PC-3 (cell line): ENCODE data around the gene APBB2.

Experiments used
- EZH2 ChIP-seq: fragments of 300-600 bp; sonication (generic); IDR thresholded peaks from one replicate; pipeline ENCODE4 v1.6.1; 2017; ENCODE audit warnings: antibody characterized with exemption, mild to moderate bottlenecking, low read length; ENCODE audit not compliant: unreplicated experiment
- TF ChIP-seq, protein P1 (sequence below): fragments of 300-600 bp; sonication (generic); conservative IDR thresholded peaks from 2 replicates; pipeline ENCODE4 v1.5.1; 2017; ENCODE audit warnings: antibody characterized with exemption, low read depth, mild to moderate bottlenecking, low read length

DNA sequence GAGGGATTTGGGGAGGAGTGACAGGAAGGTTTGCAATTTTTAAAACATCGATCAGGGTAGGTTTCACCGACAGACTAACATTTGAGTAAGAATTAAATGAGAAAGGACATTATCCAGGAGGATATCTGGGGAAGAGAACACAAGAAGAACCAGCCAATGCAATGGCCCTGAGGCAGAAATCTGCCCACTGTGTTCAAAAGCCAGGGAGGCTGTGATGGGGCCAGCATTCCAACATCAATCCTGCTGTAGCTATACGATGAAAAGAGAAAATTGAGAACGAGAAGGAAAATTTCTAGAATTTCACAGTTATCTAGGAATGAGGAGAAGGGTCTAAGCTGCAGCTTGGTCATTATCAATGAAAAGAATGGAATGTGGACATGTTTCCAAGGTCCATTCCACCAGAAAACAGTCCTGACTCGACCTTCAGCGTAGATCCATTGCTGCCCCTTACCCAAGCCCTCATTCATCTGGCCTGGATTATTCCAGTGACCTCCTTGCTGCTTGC, 84.4 kb downstream of the APBB2 start:
- TF ChIP-seq, protein P1, sequence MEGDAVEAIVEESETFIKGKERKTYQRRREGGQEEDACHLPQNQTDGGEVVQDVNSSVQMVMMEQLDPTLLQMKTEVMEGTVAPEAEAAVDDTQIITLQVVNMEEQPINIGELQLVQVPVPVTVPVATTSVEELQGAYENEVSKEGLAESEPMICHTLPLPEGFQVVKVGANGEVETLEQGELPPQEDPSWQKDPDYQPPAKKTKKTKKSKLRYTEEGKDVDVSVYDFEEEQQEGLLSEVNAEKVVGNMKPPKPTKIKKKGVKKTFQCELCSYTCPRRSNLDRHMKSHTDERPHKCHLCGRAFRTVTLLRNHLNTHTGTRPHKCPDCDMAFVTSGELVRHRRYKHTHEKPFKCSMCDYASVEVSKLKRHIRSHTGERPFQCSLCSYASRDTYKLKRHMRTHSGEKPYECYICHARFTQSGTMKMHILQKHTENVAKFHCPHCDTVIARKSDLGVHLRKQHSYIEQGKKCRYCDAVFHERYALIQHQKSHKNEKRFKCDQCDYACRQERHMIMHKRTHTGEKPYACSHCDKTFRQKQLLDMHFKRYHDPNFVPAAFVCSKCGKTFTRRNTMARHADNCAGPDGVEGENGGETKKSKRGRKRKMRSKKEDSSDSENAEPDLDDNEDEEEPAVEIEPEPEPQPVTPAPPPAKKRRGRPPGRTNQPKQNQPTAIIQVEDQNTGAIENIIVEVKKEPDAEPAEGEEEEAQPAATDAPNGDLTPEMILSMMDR = no peak
- no peak for TF ChIP-seq EZH2
